GM23248 (cell line): Measurements from ENCODE around the gene TM4SF20.

Experiments used
- EZH2 ChIP-seq: fragments of 200-600 bp; sonication (generic); IDR thresholded peaks from 2 replicates; pipeline ENCODE4 v1.6.1; 2018; ENCODE audit warnings: antibody characterized with exemption, mild to moderate bottlenecking; ENCODE audit not compliant: insufficient read depth, poor library complexity, severe bottlenecking
- EZH2phosphoT487 ChIP-seq: fragments of 200-600 bp; sonication (generic); IDR thresholded peaks from 2 replicates; pipeline ENCODE4 v1.6.1; 2018; ENCODE audit warnings: antibody characterized with exemption, moderate library complexity, mild to moderate bottlenecking, low read depth; ENCODE audit not compliant: insufficient read depth

DNA sequence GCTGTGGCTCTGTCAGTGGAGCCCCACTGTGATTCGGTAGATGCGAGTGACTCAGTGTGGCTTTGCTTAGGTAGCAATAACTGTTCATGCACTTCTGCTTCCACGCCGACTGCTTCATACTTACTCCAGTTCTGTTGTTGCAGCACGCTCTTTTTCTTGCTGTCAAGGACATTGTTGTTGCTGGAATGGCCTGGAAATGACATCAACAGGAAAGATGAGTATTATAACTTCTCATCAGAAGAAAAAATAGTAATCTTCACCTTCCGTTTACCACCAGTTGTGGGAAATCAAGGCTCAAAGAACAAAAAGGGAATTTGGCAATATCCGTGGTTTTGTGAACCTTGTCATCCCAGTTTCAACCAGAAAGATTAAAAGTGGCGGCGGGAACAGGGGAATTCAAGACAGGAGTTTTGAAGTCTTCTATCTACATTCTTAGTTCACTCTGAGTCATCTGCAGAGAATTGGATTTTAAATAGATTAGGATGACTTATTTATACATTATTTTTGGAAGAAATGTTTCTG lies 8.3 kb downstream of the TM4SF20 start:
- TF ChIP-seq EZH2 (no peak), EZH2phosphoT487 (no peak)
